Caco-2 (cell line): ENCODE data around the gene FRMD4B. TPM values are rescaled to one million over a fixed set of nuclear protein-coding genes. Genes with fewer than 3 reads are reported as not detected.

Source experiments
- BruUV-seq: library from RNA; stranded (reverse); fragments of 400-500 nt; replicated peaks from 2 replicates; lab custom pipeline; 2021; lab: Mats Ljungman, UMichigan
- CTCF ChIA-PET: fragments of 300-600 bp; sonication (Branson Sonifier 250); formaldehyde crosslinking; loops from one replicate; lab custom pipeline; 2022; ENCODE audit warnings: antibody characterized with exemption; lab: Charles Lee
- POLR2A ChIA-PET: fragments of 300-600 bp; sonication (Branson Sonifier 250); formaldehyde crosslinking; loops from one replicate; lab custom pipeline; 2022; ENCODE audit warnings: antibody characterized with exemption; lab: Charles Lee
- DNase-seq, 2 experiments: peaks; one replicate each; pipeline versions ENCODE4 v3.0.0 to v3.0.0-alpha.2; 2020 to 2022
- H3K27me3 ChIP-seq: replicated peaks from 2 replicates; pipeline ENCODE4 v1.6.0; 2011; ENCODE audit warnings: low read length; ENCODE audit not compliant: control insufficient read depth, insufficient read depth
- H3K36me3 ChIP-seq: 2 replicates; pipeline ENCODE4 v1.5.1; 2011; ENCODE audit warnings: low read length; ENCODE audit not compliant: control insufficient read depth, insufficient read depth
- H3K4me1 ChIP-seq: fragments of 250-450 bp; sonication (Bioruptor Pico); 2 replicates; pipeline ENCODE4 v1.5.1; 2020; ENCODE audit warnings: mild to moderate bottlenecking
- H3K4me3 ChIP-seq: 2 replicates; pipeline ENCODE4 v1.5.1; 2011; ENCODE audit warnings: low read depth, mild to moderate bottlenecking, control low read depth, low read length
- H3K9me3 ChIP-seq: fragments of 250-450 bp; sonication (Bioruptor Pico); 2 replicates; pipeline ENCODE4 v1.5.1; 2020; ENCODE audit warnings: mild to moderate bottlenecking, moderate library complexity
- H3K27ac Mint-ChIP-seq: one replicate; pipeline ENCODE4 v1.8.0; 2022; ENCODE audit warnings: mixed read lengths; ENCODE audit not compliant: unreplicated experiment
- H3K27me3 Mint-ChIP-seq: one replicate; pipeline ENCODE4 v1.8.0; 2022; ENCODE audit warnings: mixed read lengths; ENCODE audit not compliant: insufficient read depth, unreplicated experiment
- H3K36me3 Mint-ChIP-seq: one replicate; pipeline ENCODE4 v1.8.0; 2022; ENCODE audit warnings: mild to moderate bottlenecking, mixed read lengths; ENCODE audit not compliant: insufficient read depth, unreplicated experiment
- H3K4me1 Mint-ChIP-seq: one replicate; pipeline ENCODE4 v1.8.0; 2022; ENCODE audit warnings: low read depth, mixed read lengths; ENCODE audit not compliant: unreplicated experiment
- H3K4me3 Mint-ChIP-seq: one replicate; pipeline ENCODE4 v1.8.0; 2022; ENCODE audit warnings: mild to moderate bottlenecking, moderate library complexity, mixed read lengths; ENCODE audit not compliant: unreplicated experiment
- H3K9me3 Mint-ChIP-seq: one replicate; pipeline ENCODE4 v1.8.0; 2022; ENCODE audit warnings: mixed read lengths; ENCODE audit not compliant: unreplicated experiment
- intact Hi-C: fragments of 100-400 bp; cut with micrococcal nuclease; formaldehyde crosslinking; loops from one replicate; pipeline ENCODE4 v1.10.0; 2022; ENCODE audit not compliant: unreplicated experiment
- total RNA-seq: library from RNA; stranded (reverse); gene quantifications from 2 replicates; pipeline ENCODE4 v1.2.3, GENCODE V29; 2022
- TF ChIP-seq, protein P1 (sequence below), 2 experiments: fragments of 200-600 bp in 1 of 2; IDR thresholded peaks; 1 replicate in 1 of 2; 2 replicates in 1 of 2; pipeline versions ENCODE4 v1.5.1 to v1.8.0; 2011 to 2022; ENCODE audit warnings: antibody characterized with exemption in 1 of 2, control low read depth in 1 of 2, inconsistent platforms in 1 of 2, low read depth in 1 of 2, low read length in 1 of 2, mild to moderate bottlenecking in 1 of 2, moderate library complexity in 1 of 2; ENCODE audit not compliant: insufficient read depth in 1 of 2, severe bottlenecking in 1 of 2, unreplicated experiment in 1 of 2

FRMD4B gene
- total RNA-seq, 1 experiment from 2014 or later = 47.5 TPM

- H3K27me3 ChIP-seq = no peaks in the 10 kb centered on the region
- no peak overlapping the region for H3K4me3 ChIP-seq
- Mint-ChIP-seq H3K27ac (peak overlapping the region; percentile 77), H3K36me3 (peaks cover 78% of the 10 kb centered on the region), H3K4me3 (peak overlapping the region; percentile 29), H3K9me3 (no peaks in the 10 kb centered on the region), H3K4me1 (peaks cover 19% of the 10 kb centered on the region), H3K27me3 (no peaks in the 10 kb centered on the region)
- peaks cover 26% of the 10 kb centered on the region for H3K4me1 ChIP-seq
- CTCF ChIA-PET = no interaction called here
- no TSS peak for BruUV-seq
- no peak for DNase-seq
- TF ChIP-seq, protein P1, sequence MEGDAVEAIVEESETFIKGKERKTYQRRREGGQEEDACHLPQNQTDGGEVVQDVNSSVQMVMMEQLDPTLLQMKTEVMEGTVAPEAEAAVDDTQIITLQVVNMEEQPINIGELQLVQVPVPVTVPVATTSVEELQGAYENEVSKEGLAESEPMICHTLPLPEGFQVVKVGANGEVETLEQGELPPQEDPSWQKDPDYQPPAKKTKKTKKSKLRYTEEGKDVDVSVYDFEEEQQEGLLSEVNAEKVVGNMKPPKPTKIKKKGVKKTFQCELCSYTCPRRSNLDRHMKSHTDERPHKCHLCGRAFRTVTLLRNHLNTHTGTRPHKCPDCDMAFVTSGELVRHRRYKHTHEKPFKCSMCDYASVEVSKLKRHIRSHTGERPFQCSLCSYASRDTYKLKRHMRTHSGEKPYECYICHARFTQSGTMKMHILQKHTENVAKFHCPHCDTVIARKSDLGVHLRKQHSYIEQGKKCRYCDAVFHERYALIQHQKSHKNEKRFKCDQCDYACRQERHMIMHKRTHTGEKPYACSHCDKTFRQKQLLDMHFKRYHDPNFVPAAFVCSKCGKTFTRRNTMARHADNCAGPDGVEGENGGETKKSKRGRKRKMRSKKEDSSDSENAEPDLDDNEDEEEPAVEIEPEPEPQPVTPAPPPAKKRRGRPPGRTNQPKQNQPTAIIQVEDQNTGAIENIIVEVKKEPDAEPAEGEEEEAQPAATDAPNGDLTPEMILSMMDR (IDR thresholded peaks at IDR 0.05; ENCODE audit: insufficient read depth in 1 of 2, low read depth in 1 of 2, low read length in 1 of 2, severe bottlenecking in 1 of 2, unreplicated experiment in 1 of 2) = no peak
- H3K9me3 ChIP-seq = no peaks in the 10 kb centered on the region
- intact Hi-C loops = no loop called here
- H3K36me3 ChIP-seq = no peaks in the 10 kb centered on the region
- POLR2A ChIA-PET = no interaction called here
Observed at GRCh38 chr3:69196876-69197275, 189.0 kb downstream of the FRMD4B start.

DNA sequence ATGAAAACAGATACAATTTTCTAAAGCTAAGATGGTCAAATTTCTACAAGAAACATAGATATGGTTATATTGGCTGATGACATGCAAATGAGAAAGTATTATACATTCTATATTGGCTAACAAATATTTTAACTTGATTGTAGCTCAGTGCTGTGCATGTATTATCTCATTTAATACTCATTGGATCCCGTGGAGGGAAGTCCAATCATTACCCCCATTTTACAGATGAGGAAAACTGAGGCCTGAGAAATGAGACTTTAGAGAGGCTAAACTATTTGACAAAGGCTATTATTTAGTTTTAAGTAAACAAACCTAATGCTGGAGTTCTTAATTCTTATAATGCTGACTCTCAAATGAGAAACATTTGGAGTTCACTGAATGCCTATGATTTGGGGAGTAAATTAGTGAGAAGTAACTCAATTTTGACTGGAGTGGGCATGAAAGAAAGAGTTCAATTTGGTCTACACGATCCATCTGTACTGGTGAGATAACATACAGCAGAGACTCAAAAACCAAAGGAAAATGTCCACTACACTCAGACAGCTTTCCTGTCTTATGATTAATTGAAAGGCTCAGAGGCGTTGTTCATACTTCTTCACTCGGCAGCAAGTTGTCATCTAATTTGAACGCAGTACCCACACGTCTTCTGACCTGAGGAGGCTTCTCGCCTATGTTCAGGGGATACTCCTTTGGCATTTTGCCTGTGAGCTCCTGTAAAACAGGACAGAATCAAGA is 191.3 kb downstream of the FRMD4B start:
- no peaks in the 10 kb centered on the region for H3K27me3 Mint-ChIP-seq
- Histone ChIP-seq H3K36me3 (no peaks in the 10 kb centered on the region; the same call in 1 of the 2 replicates), H3K4me3 (no peak overlapping the region), H3K4me1 (peaks cover 9% of the 10 kb centered on the region; the same call in 1 of the 2 replicates), H3K9me3 (no peaks in the 10 kb centered on the region), H3K27me3 (no peaks in the 10 kb centered on the region)
- intact Hi-C loops = no loop called here
- no peak for DNase-seq
- ChIA-PET CTCF (interaction anchor here (0.9 kb wide), 1 partner anchor 112 kb away, joined by 3 read pairs; no protein-coding TSS in a partner anchor), POLR2A (no interaction called here)
- H3K9me3 Mint-ChIP-seq = no peaks in the 10 kb centered on the region
- TF ChIP-seq, protein P1 (IDR thresholded peaks at IDR 0.05; ENCODE audit: insufficient read depth in 1 of 2, low read depth in 1 of 2, low read length in 1 of 2, severe bottlenecking in 1 of 2, unreplicated experiment in 1 of 2) = no peak
- H3K4me1 Mint-ChIP-seq = peaks cover 8% of the 10 kb centered on the region
- BruUV-seq = no TSS peak
- H3K4me3 Mint-ChIP-seq = no peak overlapping the region
- peaks cover 82% of the 10 kb centered on the region for H3K36me3 Mint-ChIP-seq
- H3K27ac Mint-ChIP-seq = no peak overlapping the region

GRCh38 chr3:69193749-69194148 is 192.1 kb downstream of the FRMD4B start:
- H3K36me3 Mint-ChIP-seq = peaks cover 80% of the 10 kb centered on the region
- H3K4me1 Mint-ChIP-seq = peaks cover 8% of the 10 kb centered on the region
- ChIA-PET POLR2A (no interaction called here), CTCF (no interaction called here)
- no peak for DNase-seq
- peaks cover 11% of the 10 kb centered on the region; the same call in 1 of the 2 replicates for H3K4me1 ChIP-seq
- H3K27me3 ChIP-seq = no peaks in the 10 kb centered on the region
- H3K4me3 ChIP-seq = no peak overlapping the region
- TF ChIP-seq, protein P1 (IDR thresholded peaks at IDR 0.05; ENCODE audit: insufficient read depth in 1 of 2, low read depth in 1 of 2, low read length in 1 of 2, severe bottlenecking in 1 of 2, unreplicated experiment in 1 of 2) = no peak
- no peak overlapping the region for H3K27ac Mint-ChIP-seq
- H3K9me3 ChIP-seq = no peaks in the 10 kb centered on the region
- no peaks in the 10 kb centered on the region for H3K9me3 Mint-ChIP-seq
- H3K4me3 Mint-ChIP-seq = no peak overlapping the region
- H3K36me3 ChIP-seq = no peaks in the 10 kb centered on the region; the same call in 1 of the 2 replicates
- H3K27me3 Mint-ChIP-seq = no peaks in the 10 kb centered on the region
- intact Hi-C loops = no loop called here
- BruUV-seq = no TSS peak
